Measurements from ENCODE around the gene SMIM45.

The SMIM45 gene

DNA sequence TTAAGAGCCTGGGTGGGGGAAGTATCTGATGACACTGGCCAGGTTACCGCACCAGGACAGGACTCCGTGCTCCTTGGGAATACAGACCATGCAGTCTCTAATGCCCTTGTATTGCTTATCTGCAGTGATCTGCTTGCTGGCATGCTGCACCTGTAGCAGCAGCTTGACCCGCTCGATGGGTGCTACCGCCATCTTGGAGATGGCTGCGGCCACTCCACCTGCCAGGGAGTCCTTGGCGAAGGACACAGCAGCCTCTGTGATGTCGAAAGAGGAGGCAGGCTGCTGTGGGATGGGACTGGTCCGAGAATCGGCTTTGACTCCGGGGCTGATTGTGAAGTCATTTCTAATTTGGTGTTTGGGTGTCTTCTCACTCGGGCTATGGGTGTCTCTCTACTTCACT, 49.8 kb downstream of the SMIM45 start:
- no peaks in the 10 kb centered on the region for H3K23me2 ChIP-seq (ENCODE audit: low read depth, low read length)
- no peaks in the 10 kb centered on the region; a peak in 1 of 7 replicates for H3K27me3 ChIP-seq (replicated peaks in 1 of 4; ENCODE audit: control insufficient read depth in 3 of 4, extremely low read depth in 1 of 4, insufficient read depth in 3 of 4, low read length in 3 of 4)
- FAIRE-seq (no peak), DNase-seq (ENCODE audit: low read depth in 1 of 2, low spot score in 2 of 2) (no peak)
- H3K9me3 ChIP-seq (ENCODE audit: insufficient read depth in 2 of 2, low read depth in 1 of 2, low read length in 1 of 2) = peaks cover 0 to 4% of the 10 kb centered on the region in 2 experiments; a peak in 1 of 4 replicates
- no peak overlapping the region for H3K4ac ChIP-seq (replicated peaks; ENCODE audit: insufficient read length, low read depth, low read length)
- H4K20me1 ChIP-seq (replicated peaks in 1 of 2; ENCODE audit: control insufficient read depth in 1 of 2, insufficient read depth in 2 of 2, low read length in 2 of 2) = no peaks in the 10 kb centered on the region
- no peak overlapping the region for H3K56ac ChIP-seq (replicated peaks; ENCODE audit: insufficient read length, low read depth, low read length)
- POLR2A ChIA-PET (ENCODE audit: partially characterized antibody) = no interaction called here
- H3K9ac ChIP-seq (replicated peaks in 1 of 4; ENCODE audit: extremely low read depth in 1 of 4, low read depth in 3 of 4, low read length in 3 of 4) = no peak overlapping the region
- H3K79me2 ChIP-seq (ENCODE audit: control insufficient read depth in 1 of 2, insufficient read depth in 2 of 2, low read length in 2 of 2) = no peaks in the 10 kb centered on the region
- no peak overlapping the region for H3K4me2 ChIP-seq (ENCODE audit: insufficient read depth in 1 of 2, low read depth in 2 of 2, low read length in 2 of 2)
- H3K4me1 ChIP-seq (replicated peaks in 1 of 4; ENCODE audit: control insufficient read depth in 3 of 4, insufficient read depth in 4 of 4, low read length in 3 of 4) = 0 out of 7 replicates have a peak, but pooled peaks cover 0 to 2% (median 0%) of the 10 kb centered on the region in 4 experiments
- no peak overlapping the region for H4K5ac ChIP-seq (ENCODE audit: insufficient read length, low read depth, low read length)
- no peak overlapping the region for H2BK15ac ChIP-seq (ENCODE audit: low read length)
- H3K4me3 ChIP-seq (ENCODE audit: extremely low read depth in 1 of 4, insufficient read depth in 2 of 4, low read depth in 3 of 4, low read length in 4 of 4) = no peak overlapping the region
- H4K8ac ChIP-seq (ENCODE audit: extremely low read depth, insufficient read depth, low read length) = no peak overlapping the region
- H4K91ac ChIP-seq (replicated peaks; ENCODE audit: insufficient read length, low read length) = no peak overlapping the region
- no peak overlapping the region for H3K23ac ChIP-seq (ENCODE audit: insufficient read length)
- no peak overlapping the region for H2AFZ ChIP-seq (ENCODE audit: low read length)
- no peak overlapping the region for H2BK5ac ChIP-seq (ENCODE audit: low read depth, low read length)
- H2BK120ac ChIP-seq (replicated peaks; ENCODE audit: low read depth, low read length) = no peak overlapping the region
- no peak overlapping the region for H3K27ac ChIP-seq (ENCODE audit: low read depth, low read length)
- H3K79me1 ChIP-seq (ENCODE audit: low read depth, low read length) = no peaks in the 10 kb centered on the region
- H3K14ac ChIP-seq (ENCODE audit: insufficient read length) = no peak overlapping the region
- WGBS, 2 experiments (ENCODE audit: extremely low coverage in 1 of 2, insufficient coverage in 1 of 2, insufficient read length in 1 of 2, insufficient replicate concordance in 2 of 2, low coverage in 1 of 2, low lambda C conversion rate in 2 of 2, missing lambda C conversion rate in 1 of 2) = 92% methylated on average over 12 of the region's 12 CpGs; no CpG with 5 or more reads in 1 of the 2 experiments
- H2AK5ac ChIP-seq (ENCODE audit: low read depth, low read length) = no peak overlapping the region
- no peak overlapping the region for H2BK12ac ChIP-seq (ENCODE audit: low read depth, low read length)
- no peak overlapping the region for H2BK20ac ChIP-seq (ENCODE audit: low read length)
- H3K18ac ChIP-seq (ENCODE audit: extremely low read depth, low read length) = no peak overlapping the region
- CTCF ChIA-PET (ENCODE audit: partially characterized antibody) = interaction anchor here (1.0 to 1.6 kb wide), 2 partner anchors 88 to 108 kb away, joined by 4 to 5 read pairs; no protein-coding TSS in a partner anchor
- H3K36me3 ChIP-seq (ENCODE audit: control insufficient read depth in 2 of 4, insufficient read depth in 4 of 4, low read length in 3 of 4) = no peaks in the 10 kb centered on the region
- TF ChIP-seq, protein P1, sequence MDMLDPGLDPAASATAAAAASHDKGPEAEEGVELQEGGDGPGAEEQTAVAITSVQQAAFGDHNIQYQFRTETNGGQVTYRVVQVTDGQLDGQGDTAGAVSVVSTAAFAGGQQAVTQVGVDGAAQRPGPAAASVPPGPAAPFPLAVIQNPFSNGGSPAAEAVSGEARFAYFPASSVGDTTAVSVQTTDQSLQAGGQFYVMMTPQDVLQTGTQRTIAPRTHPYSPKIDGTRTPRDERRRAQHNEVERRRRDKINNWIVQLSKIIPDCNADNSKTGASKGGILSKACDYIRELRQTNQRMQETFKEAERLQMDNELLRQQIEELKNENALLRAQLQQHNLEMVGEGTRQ (IDR thresholded peaks at IDR 0.05; ENCODE audit: low read length) = no peak
- TF ChIP-seq RFX5 (IDR thresholded peaks at IDR 0.05; ENCODE audit: borderline replicate concordance, low read depth, low read length) = no peak

All from H1 (cell line).